Panc1 (cell line): ENCODE measurements around the gene SNHG17. TPM values are rescaled to one million over a fixed set of nuclear protein-coding genes. Genes with fewer than 3 reads are reported as not detected.

Experiments
- ATAC-seq: fragments of 200-7000 bp; cut with Tn5 transposase; 2 replicates; pipeline ENCODE4 v1.9.1; 2020; ENCODE audit warnings: mild to moderate bottlenecking, moderate library complexity
- BruUV-seq: library from RNA; stranded (reverse); fragments of 400-500 nt; replicated peaks from 2 replicates; lab custom pipeline; 2021; lab: Mats Ljungman, UMichigan
- CTCF ChIA-PET: fragments of 300-600 bp; sonication (Branson Sonifier 250); formaldehyde crosslinking; loops from one replicate; lab custom pipeline; 2022; ENCODE audit warnings: antibody characterized with exemption; lab: Charles Lee
- POLR2A ChIA-PET: fragments of 300-600 bp; sonication (Branson Sonifier 250); formaldehyde crosslinking; loops from one replicate; lab custom pipeline; 2022; ENCODE audit warnings: antibody characterized with exemption; lab: Charles Lee
- DNase-seq: peaks from one replicate; pipeline ENCODE4 v3.0.0-alpha.2; 2010; ENCODE audit warnings: low read depth, low spot score
- H3K27ac ChIP-seq: 2 replicates; pipeline ENCODE4 v1.5.1; 2011; ENCODE audit warnings: mild to moderate bottlenecking, low read length, inconsistent platforms
- H3K27me3 ChIP-seq: fragments of 200-500 bp; sonication (Bioruptor generic); 2 replicates; pipeline ENCODE4 v1.6.0; 2014; ENCODE audit warnings: low read length, inconsistent platforms; ENCODE audit not compliant: control insufficient read depth, insufficient read depth
- H3K36me3 ChIP-seq: fragments of 200-500 bp; sonication (Bioruptor generic); 2 replicates; pipeline ENCODE4 v1.5.1; 2014; ENCODE audit warnings: inconsistent platforms, mild to moderate bottlenecking, low read length, moderate library complexity; ENCODE audit not compliant: control insufficient read depth, insufficient read depth
- H3K4me1 ChIP-seq: 2 replicates; pipeline ENCODE4 v1.5.1; 2011; ENCODE audit warnings: inconsistent platforms, mild to moderate bottlenecking, low read length, moderate library complexity; ENCODE audit not compliant: control insufficient read depth, insufficient read depth
- H3K4me3 ChIP-seq, 2 experiments: 2 replicates each; pipeline ENCODE4 v1.5.1; 2011 to 2012; ENCODE audit warnings: low read depth in 2 of 2, low read length in 2 of 2, mild to moderate bottlenecking in 2 of 2, inconsistent platforms in 1 of 2, moderate library complexity in 1 of 2
- H3K9me3 ChIP-seq: fragments of 200-500 bp; sonication (Bioruptor generic); 2 replicates; pipeline ENCODE4 v1.5.1; 2014; ENCODE audit warnings: low read depth, mild to moderate bottlenecking, inconsistent platforms, low read length, moderate library complexity; ENCODE audit not compliant: control insufficient read depth, insufficient read depth
- POLR2AphosphoS5 ChIP-seq: IDR thresholded peaks from 2 replicates; pipeline ENCODE4 v1.6.1; 2012; ENCODE audit warnings: mild to moderate bottlenecking, low read depth, low read length, moderate library complexity
- REST ChIP-seq, 2 experiments: IDR thresholded peaks; 2 replicates each; pipeline ENCODE4 v1.6.1; 2011 to 2012; ENCODE audit warnings: low read depth in 2 of 2, control low read depth in 1 of 2, low read length in 1 of 2, mild to moderate bottlenecking in 1 of 2, moderate library complexity in 1 of 2; ENCODE audit not compliant: insufficient read depth in 1 of 2
- SIN3A ChIP-seq: IDR thresholded peaks from 2 replicates; pipeline ENCODE4 v1.6.1; 2012; ENCODE audit warnings: low read depth, mild to moderate bottlenecking, low read length, moderate library complexity, borderline replicate concordance; ENCODE audit not compliant: insufficient read depth
- TCF7L2 ChIP-seq: IDR thresholded peaks from 2 replicates; pipeline ENCODE4 v1.6.1; 2011; ENCODE audit warnings: mild to moderate bottlenecking, low read depth, low read length, inconsistent platforms
- in situ Hi-C: cut with HindIII; loops from 2 replicates; pipeline ENCODE4 v1.10.0; 2016; ENCODE audit warnings: low sequenced_read_pairs, low pct_unique_long_range_greater_than_20kb
- intact Hi-C: fragments of 100-400 bp; cut with micrococcal nuclease; formaldehyde crosslinking; loops from one replicate; pipeline ENCODE4 v1.10.0; 2022; ENCODE audit not compliant: unreplicated experiment
- total RNA-seq: library from RNA; stranded (reverse); gene quantifications from one replicate; pipeline ENCODE4 v1.2.1, GENCODE V29; 2021; ENCODE audit not compliant: unreplicated experiment
- TF ChIP-seq, protein P1 (sequence below): fragments of 450-650 bp; IDR thresholded peaks from 2 replicates; pipeline ENCODE4 v1.5.1; 2017; ENCODE audit warnings: mild to moderate bottlenecking

Gene SNHG17
- total RNA-seq, 1 experiment from 2014 or later, result 60.1 TPM

DNA sequence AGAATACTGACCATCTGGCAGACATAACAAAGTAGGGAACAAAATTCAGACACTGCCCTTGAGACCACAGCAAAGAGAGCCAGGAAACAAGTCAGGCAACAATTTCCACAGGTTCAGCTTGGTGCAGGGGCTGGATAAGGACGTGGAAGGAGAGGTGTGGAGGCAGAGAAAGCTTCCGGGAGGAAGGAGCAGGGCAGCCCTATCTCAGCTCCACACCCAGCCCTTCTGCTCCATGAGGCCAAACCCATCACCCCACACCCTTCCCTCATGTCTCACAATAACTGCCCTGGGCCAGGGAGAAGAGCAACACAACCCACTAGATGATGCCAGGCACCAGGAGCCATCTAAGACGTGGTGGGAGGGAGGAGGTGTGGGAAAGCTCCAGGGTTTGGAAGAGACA, 5.8 kb downstream of the SNHG17 start:
- H3K36me3 ChIP-seq, result peaks cover 49% of the 10 kb centered on the region
- H3K4me3 ChIP-seq, result no peak overlapping the region
- no peaks in the 10 kb centered on the region for H3K27me3 ChIP-seq
- BruUV-seq, result no TSS peak
- ChIA-PET POLR2A (no interaction called here), CTCF (no interaction called here)
- peaks cover 18% of the 10 kb centered on the region for H3K4me1 ChIP-seq
- ATAC-seq, result no peak
- H3K27ac ChIP-seq, result no peak overlapping the region
- H3K9me3 ChIP-seq, result no peaks in the 10 kb centered on the region
- TF ChIP-seq TCF7L2 (no peak), REST (IDR thresholded peaks at IDR 0.05; ENCODE audit: insufficient read depth in 1 of 2, low read depth in 2 of 2, low read length in 1 of 2) (no peak), SIN3A (no peak), POLR2AphosphoS5 (no peak)
- TF ChIP-seq, protein P1, sequence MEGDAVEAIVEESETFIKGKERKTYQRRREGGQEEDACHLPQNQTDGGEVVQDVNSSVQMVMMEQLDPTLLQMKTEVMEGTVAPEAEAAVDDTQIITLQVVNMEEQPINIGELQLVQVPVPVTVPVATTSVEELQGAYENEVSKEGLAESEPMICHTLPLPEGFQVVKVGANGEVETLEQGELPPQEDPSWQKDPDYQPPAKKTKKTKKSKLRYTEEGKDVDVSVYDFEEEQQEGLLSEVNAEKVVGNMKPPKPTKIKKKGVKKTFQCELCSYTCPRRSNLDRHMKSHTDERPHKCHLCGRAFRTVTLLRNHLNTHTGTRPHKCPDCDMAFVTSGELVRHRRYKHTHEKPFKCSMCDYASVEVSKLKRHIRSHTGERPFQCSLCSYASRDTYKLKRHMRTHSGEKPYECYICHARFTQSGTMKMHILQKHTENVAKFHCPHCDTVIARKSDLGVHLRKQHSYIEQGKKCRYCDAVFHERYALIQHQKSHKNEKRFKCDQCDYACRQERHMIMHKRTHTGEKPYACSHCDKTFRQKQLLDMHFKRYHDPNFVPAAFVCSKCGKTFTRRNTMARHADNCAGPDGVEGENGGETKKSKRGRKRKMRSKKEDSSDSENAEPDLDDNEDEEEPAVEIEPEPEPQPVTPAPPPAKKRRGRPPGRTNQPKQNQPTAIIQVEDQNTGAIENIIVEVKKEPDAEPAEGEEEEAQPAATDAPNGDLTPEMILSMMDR, result no peak
- intact Hi-C loops, result no loop called here
- in situ Hi-C loops, result no loop called here
- no peak for DNase-seq

- DNase-seq, result no peak
- H3K36me3 ChIP-seq, result peaks cover 45% of the 10 kb centered on the region
- intact Hi-C loops, result no loop called here
- BruUV-seq, result no TSS peak
- TF ChIP-seq, protein P1, result no peak
- TF ChIP-seq REST (IDR thresholded peaks at IDR 0.05; ENCODE audit: insufficient read depth in 1 of 2, low read depth in 2 of 2, low read length in 1 of 2) (no peak), SIN3A (no peak), POLR2AphosphoS5 (no peak), TCF7L2 (no peak)
- H3K4me1 ChIP-seq, result peaks cover 16% of the 10 kb centered on the region
- H3K4me3 ChIP-seq, result no peak overlapping the region
- ATAC-seq, result no peak
- ChIA-PET CTCF (no interaction called here), POLR2A (no interaction called here)
- no peaks in the 10 kb centered on the region for H3K9me3 ChIP-seq
- H3K27ac ChIP-seq, result no peak overlapping the region
- H3K27me3 ChIP-seq, result no peaks in the 10 kb centered on the region
- in situ Hi-C loops, result no loop called here
These were observed 6.3 kb downstream of the SNHG17 start for GRCh38 chr20:38428800-38429199.
